Measurements from ENCODE around the gene LCTL. TPM values are rescaled to one million over a fixed set of nuclear protein-coding genes. Genes with fewer than 3 reads are reported as not detected.

LCTL gene
- total RNA-seq, 1 experiment from 2014 or later: not detected

GRCh38 chr15:66563566-66564110 lies 2.2 kb downstream of the LCTL start:
- H3K27me3 ChIP-seq (ENCODE audit: control insufficient read depth, insufficient read depth, low read length): no peaks in the 10 kb centered on the region
- peaks cover 7% of the 10 kb centered on the region; the same call in 1 of the 2 replicates for H3K4me1 ChIP-seq (ENCODE audit: control insufficient read depth, insufficient read depth, low read length)
- in situ Hi-C loops (cut with HindIII; ENCODE audit: low pct_unique_long_range_greater_than_20kb, low sequenced_read_pairs) (no loop called here), intact Hi-C loops (cut with micrococcal nuclease; ENCODE audit: unreplicated experiment) (no loop called here)
- ATAC-seq: no peak
- BruUV-seq (replicated peaks): no TSS peak
- ChIA-PET POLR2A (no interaction called here), CTCF (no interaction called here)
- no peaks in the 10 kb centered on the region for H3K9me3 ChIP-seq (ENCODE audit: control insufficient read depth, insufficient read depth, low read depth, low read length)
- H3K36me3 ChIP-seq (ENCODE audit: control insufficient read depth, insufficient read depth, low read length): no peaks in the 10 kb centered on the region
- no peak overlapping the region for H3K4me3 ChIP-seq (ENCODE audit: low read depth in 2 of 2, low read length in 2 of 2)
- TF ChIP-seq REST (IDR thresholded peaks at IDR 0.05; ENCODE audit: insufficient read depth in 1 of 2, low read depth in 2 of 2, low read length in 1 of 2) (no peak), SIN3A (IDR thresholded peaks at IDR 0.05; ENCODE audit: borderline replicate concordance, insufficient read depth, low read depth, low read length) (no peak)
- DNase-seq (ENCODE audit: low read depth, low spot score): no peak
- no peak overlapping the region for H3K27ac ChIP-seq (ENCODE audit: low read length)

DNA sequence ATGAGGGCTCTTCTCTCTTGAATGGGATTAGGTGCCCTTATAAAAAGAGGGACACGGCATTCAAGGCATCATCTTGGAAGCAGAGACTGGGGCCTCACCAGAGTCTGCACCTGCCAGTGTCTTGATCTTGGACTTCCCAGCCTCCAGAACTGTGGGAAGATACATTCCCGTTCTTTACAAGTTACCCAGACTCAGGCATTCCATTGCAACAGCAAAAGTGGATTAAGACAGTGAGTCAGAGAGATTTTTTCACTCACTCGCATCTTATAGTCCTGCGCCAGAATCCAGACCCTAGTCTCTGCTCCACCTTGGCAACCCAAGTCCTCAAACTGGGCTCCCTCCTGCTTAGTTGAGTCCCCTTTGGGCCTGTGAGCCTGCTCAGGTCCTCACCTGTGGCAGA lies 2.7 kb downstream of the LCTL start:
- no peak for ATAC-seq
- Histone ChIP-seq H3K4me1 (ENCODE audit: control insufficient read depth, insufficient read depth, low read length) (peaks cover 7% of the 10 kb centered on the region; the same call in 1 of the 2 replicates), H3K27me3 (ENCODE audit: control insufficient read depth, insufficient read depth, low read length) (no peaks in the 10 kb centered on the region), H3K9me3 (ENCODE audit: control insufficient read depth, insufficient read depth, low read depth, low read length) (no peaks in the 10 kb centered on the region), H3K27ac (ENCODE audit: low read length) (no peak overlapping the region), H3K36me3 (ENCODE audit: control insufficient read depth, insufficient read depth, low read length) (no peaks in the 10 kb centered on the region), H3K4me3 (ENCODE audit: low read depth in 2 of 2, low read length in 2 of 2) (no peak overlapping the region)
- intact Hi-C loops (cut with micrococcal nuclease; ENCODE audit: unreplicated experiment): no loop called here
- no peak for DNase-seq (ENCODE audit: low read depth, low spot score)
- CTCF ChIA-PET: no interaction called here
- TF ChIP-seq TCF7L2 (IDR thresholded peaks at IDR 0.05; ENCODE audit: low read depth, low read length) (no peak), POLR2AphosphoS5 (IDR thresholded peaks at IDR 0.05; ENCODE audit: low read depth, low read length) (no peak), SIN3A (IDR thresholded peaks at IDR 0.05; ENCODE audit: borderline replicate concordance, insufficient read depth, low read depth, low read length) (no peak), REST (IDR thresholded peaks at IDR 0.05; ENCODE audit: insufficient read depth in 1 of 2, low read depth in 2 of 2, low read length in 1 of 2) (no peak)
- TF ChIP-seq, protein P1, sequence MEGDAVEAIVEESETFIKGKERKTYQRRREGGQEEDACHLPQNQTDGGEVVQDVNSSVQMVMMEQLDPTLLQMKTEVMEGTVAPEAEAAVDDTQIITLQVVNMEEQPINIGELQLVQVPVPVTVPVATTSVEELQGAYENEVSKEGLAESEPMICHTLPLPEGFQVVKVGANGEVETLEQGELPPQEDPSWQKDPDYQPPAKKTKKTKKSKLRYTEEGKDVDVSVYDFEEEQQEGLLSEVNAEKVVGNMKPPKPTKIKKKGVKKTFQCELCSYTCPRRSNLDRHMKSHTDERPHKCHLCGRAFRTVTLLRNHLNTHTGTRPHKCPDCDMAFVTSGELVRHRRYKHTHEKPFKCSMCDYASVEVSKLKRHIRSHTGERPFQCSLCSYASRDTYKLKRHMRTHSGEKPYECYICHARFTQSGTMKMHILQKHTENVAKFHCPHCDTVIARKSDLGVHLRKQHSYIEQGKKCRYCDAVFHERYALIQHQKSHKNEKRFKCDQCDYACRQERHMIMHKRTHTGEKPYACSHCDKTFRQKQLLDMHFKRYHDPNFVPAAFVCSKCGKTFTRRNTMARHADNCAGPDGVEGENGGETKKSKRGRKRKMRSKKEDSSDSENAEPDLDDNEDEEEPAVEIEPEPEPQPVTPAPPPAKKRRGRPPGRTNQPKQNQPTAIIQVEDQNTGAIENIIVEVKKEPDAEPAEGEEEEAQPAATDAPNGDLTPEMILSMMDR (IDR thresholded peaks at IDR 0.05): no peak
- POLR2A ChIA-PET: interaction anchor here (0.7 kb wide), 1 partner anchor 9 kb away, joined by 3 read pairs; no protein-coding TSS in a partner anchor
- no TSS peak for BruUV-seq (replicated peaks)
- in situ Hi-C loops (cut with HindIII; ENCODE audit: low pct_unique_long_range_greater_than_20kb, low sequenced_read_pairs): no loop called here
